Mammary microvascular endothelial cell (primary cell): ENCODE measurements around the gene RBL1. TPM values are rescaled to one million over a fixed set of nuclear protein-coding genes. Genes with fewer than 3 reads are reported as not detected.

Experiments
- total RNA-seq: library from RNA; depleted of rRNA; stranded (reverse); fragments of >200 nt; gene quantifications from 2 replicates; pipeline ENCODE4 v1.2.3, GENCODE V29; 2015

The RBL1 gene, protein sequence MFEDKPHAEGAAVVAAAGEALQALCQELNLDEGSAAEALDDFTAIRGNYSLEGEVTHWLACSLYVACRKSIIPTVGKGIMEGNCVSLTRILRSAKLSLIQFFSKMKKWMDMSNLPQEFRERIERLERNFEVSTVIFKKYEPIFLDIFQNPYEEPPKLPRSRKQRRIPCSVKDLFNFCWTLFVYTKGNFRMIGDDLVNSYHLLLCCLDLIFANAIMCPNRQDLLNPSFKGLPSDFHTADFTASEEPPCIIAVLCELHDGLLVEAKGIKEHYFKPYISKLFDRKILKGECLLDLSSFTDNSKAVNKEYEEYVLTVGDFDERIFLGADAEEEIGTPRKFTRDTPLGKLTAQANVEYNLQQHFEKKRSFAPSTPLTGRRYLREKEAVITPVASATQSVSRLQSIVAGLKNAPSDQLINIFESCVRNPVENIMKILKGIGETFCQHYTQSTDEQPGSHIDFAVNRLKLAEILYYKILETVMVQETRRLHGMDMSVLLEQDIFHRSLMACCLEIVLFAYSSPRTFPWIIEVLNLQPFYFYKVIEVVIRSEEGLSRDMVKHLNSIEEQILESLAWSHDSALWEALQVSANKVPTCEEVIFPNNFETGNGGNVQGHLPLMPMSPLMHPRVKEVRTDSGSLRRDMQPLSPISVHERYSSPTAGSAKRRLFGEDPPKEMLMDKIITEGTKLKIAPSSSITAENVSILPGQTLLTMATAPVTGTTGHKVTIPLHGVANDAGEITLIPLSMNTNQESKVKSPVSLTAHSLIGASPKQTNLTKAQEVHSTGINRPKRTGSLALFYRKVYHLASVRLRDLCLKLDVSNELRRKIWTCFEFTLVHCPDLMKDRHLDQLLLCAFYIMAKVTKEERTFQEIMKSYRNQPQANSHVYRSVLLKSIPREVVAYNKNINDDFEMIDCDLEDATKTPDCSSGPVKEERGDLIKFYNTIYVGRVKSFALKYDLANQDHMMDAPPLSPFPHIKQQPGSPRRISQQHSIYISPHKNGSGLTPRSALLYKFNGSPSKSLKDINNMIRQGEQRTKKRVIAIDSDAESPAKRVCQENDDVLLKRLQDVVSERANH
- total RNA-seq, result 13.6 and 14.5 TPM in 2 replicates

DNA sequence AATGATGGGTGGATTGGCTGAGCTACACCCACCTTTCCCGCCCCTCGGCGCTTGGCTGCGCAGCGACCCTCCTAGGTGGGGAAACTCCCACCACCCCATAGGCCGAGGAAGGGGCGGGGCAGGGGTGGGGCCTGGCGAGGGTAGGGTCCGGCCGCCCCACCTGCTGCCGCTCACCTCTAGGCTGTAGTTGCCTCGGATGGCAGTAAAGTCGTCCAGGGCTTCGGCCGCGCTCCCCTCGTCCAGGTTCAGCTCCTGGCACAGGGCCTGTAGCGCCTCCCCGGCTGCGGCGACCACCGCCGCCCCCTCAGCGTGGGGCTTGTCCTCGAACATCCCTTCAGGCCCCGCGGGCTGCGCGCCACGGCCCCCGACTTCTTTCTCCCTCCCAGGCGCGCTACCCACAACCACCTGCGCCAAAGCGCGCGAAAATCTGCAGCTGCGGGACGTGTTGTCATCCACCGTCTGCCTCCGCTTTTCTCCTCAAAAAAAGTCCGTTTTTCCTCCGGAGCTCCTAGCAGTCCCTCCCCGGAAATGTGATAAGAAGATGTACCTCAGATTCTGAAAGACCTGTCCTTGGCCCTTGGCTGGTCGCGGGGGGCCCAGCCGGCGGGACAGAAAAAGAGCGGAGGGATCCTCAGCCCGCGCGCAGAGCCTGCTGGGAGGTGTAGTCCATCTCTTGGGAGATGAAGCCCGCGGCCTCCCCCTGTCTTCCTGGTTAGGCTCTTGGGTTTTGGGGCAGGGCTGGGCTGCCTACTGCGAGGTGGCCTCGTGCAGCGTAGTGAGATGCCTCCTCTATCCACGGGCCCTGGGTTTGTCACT is at the start of gene RBL1:
RBL1 (minus strand) TSS at position 399 of the 816 bp plus-strand sequence; CDS start at position 330, 69 bp downstream.

DNA sequence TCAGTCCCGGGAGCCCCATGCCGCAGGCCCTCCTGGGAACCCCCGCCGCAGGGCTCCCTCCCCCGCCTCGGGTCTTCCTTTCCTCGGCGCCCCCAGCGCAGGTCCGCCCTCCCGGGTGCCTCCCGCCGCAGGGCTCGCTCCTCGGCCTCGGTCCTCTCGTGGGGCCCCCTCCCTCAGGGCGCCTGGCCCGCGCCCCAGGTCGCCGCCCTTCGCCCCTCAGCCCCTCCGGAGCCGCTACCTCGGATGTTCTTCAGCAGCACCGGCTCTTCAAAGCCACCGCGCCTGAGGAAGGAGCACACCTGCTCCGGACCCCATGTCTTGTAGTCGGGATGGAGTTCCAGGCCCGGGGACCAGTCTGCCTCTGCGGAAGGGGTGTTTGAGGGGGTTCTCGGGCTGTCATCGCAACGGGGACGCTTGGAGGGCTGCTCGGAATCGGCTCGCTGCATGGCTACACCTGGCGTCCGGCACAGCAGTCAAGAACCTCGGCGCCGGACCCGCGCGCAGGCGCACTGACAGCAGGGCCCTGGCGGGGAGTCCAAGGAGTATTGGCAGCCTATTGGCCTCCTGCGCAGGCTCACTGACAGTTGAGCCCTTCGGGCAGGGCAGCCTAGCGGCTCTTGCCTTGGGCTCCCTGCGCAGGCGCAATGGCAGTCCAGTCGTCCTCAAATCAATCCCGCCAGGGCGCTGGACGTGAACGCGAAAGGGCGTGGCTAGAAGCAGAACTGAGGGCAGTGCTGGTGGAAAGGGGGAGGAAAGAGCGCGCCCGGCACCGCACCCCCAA is 144.4 kb downstream of the RBL1 start, which contains the start of gene SAMHD1:
SAMHD1 (minus strand) TSS at position 511 of the 781 bp plus-strand sequence; CDS start at position 446, 65 bp downstream.

Other genes starting within 250 kb of the RBL1 start
- not detected in 2 replicates for gene TLDC2, start 219.9 kb downstream of the RBL1 start, total RNA-seq
- gene SAMHD1, start 144.3 kb downstream of the RBL1 start, total RNA-seq, result 96.3 and 97.9 TPM in 2 replicates
- gene RPN2, start 83.3 kb upstream of the RBL1 start, total RNA-seq, result 303 and 305 TPM in 2 replicates
- 0.27 and 0.34 TPM in 2 replicates for gene MROH8, start 83.6 kb upstream of the RBL1 start, total RNA-seq
- gene GHRH, start 165.8 kb upstream of the RBL1 start, total RNA-seq, result not detected in 2 replicates
- 13.0 and 17.4 TPM in 2 replicates for gene MANBAL, start 193.7 kb upstream of the RBL1 start, total RNA-seq